ENCODE data around the gene TXNRD2. TPM values are rescaled to one million over a fixed set of nuclear protein-coding genes. Genes with fewer than 3 reads are reported as not detected.
"Not testable (repeated sequence)": the region's sequence is repeated elsewhere in the genome, so short reads cannot be mapped to it uniquely, and the experiment has no call there.

TXNRD2 gene
- total RNA-seq, 1 experiment from 2014 or later = 39.9 TPM

DNA sequence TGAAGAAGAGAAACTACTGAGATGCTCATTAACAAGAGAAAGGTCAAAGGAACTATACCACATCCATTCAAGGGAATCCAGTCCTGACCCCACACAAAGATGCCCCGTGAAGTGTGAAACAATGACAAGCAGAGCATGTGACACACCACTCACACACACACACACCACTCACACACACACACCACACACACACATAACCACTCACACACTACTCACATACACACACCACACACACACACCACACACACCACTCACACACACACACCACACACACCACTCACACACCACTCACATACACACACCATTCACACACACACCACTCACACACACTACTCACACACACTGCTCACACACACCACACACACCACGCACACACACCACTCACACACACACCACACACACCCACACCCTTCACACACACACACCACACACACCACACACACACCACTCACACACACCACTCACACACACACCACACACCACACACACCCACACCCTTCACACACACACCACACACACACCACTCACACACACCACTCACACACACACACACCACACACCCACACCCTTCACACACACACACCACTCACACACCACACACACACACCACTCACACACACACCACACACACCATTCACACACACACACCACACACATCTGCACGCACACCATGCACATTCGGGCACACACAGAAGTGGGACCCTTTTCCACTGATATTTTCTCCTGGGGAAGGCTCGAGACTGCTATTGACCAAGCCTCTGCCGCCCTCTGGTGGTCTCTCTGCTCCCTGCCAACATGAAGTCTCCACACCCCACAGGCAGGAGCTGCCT, 32.1 kb downstream of the TXNRD2 start:
- POLR2A ChIA-PET = interaction anchor here (0.6 to 1.3 kb wide), 4 partner anchors 17 to 179 kb away, joined by 3 to 4 read pairs (median 4); no protein-coding TSS in a partner anchor
- Mint-ChIP-seq H3K4me1 (ENCODE audit: insufficient read depth, unreplicated experiment) (peaks cover 6% of the 10 kb centered on the region), H3K27me3 (ENCODE audit: insufficient read depth, unreplicated experiment) (no peaks in the 10 kb centered on the region), H3K9me3 (ENCODE audit: unreplicated experiment) (no peaks in the 10 kb centered on the region), H3K36me3 (ENCODE audit: insufficient read depth, unreplicated experiment) (peaks cover 20% of the 10 kb centered on the region), H3K27ac (ENCODE audit: low read depth, unreplicated experiment) (peak overlapping the region; percentile 5), H3K4me3 (ENCODE audit: unreplicated experiment) (no peak overlapping the region)
- intact Hi-C loops (cut with micrococcal nuclease) = loop anchor here (1.0 kb wide), 3 partner anchors 55 to 179 kb away; partner anchors contain the start of genes GNB1L and RTL10
- DNase-seq (ENCODE audit: unreplicated experiment) = peak; percentile 75
- BruUV-seq (replicated peaks) = no TSS peak
- TF ChIP-seq, protein P1, sequence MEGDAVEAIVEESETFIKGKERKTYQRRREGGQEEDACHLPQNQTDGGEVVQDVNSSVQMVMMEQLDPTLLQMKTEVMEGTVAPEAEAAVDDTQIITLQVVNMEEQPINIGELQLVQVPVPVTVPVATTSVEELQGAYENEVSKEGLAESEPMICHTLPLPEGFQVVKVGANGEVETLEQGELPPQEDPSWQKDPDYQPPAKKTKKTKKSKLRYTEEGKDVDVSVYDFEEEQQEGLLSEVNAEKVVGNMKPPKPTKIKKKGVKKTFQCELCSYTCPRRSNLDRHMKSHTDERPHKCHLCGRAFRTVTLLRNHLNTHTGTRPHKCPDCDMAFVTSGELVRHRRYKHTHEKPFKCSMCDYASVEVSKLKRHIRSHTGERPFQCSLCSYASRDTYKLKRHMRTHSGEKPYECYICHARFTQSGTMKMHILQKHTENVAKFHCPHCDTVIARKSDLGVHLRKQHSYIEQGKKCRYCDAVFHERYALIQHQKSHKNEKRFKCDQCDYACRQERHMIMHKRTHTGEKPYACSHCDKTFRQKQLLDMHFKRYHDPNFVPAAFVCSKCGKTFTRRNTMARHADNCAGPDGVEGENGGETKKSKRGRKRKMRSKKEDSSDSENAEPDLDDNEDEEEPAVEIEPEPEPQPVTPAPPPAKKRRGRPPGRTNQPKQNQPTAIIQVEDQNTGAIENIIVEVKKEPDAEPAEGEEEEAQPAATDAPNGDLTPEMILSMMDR (IDR thresholded peaks at IDR 0.05; ENCODE audit: unreplicated experiment) = peak; percentile 73
- CTCF ChIA-PET = interaction anchor here (0.6 to 5.0 kb wide), 29 partner anchors 8 to 437 kb away, joined by 3 to 76 read pairs (median 4); no protein-coding TSS in a partner anchor

DNA sequence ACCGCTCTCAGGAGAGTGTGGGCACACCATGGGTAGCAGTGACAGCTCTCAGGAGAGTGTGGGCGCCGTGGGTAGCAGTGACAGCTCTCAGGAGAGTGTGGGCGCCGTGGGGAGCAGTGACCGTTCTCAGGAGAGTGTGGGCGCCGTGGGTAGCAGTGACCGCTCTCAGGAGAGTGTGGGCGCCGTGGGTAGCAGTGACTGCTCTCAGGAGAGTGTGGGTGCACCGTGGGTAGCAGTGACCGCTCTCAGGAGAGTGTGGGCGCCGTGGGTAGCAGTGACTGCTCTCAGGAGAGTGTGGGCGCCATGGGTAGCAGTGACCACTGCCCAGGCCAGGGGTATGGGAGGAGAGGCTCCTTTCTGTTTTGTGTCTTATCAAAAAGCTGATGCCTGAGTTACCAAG, 33.7 kb downstream of the TXNRD2 start:
- H3K27ac Mint-ChIP-seq (ENCODE audit: low read depth, unreplicated experiment); DNase-seq (ENCODE audit: unreplicated experiment); intact Hi-C loops (cut with micrococcal nuclease); BruUV-seq (replicated peaks); H3K27me3 Mint-ChIP-seq (ENCODE audit: insufficient read depth, unreplicated experiment); POLR2A ChIA-PET; H3K4me1 Mint-ChIP-seq (ENCODE audit: insufficient read depth, unreplicated experiment); H3K9me3 Mint-ChIP-seq (ENCODE audit: unreplicated experiment); H3K36me3 Mint-ChIP-seq (ENCODE audit: insufficient read depth, unreplicated experiment); H3K4me3 Mint-ChIP-seq (ENCODE audit: unreplicated experiment): not testable (repeated sequence)
- CTCF ChIA-PET = interaction anchor here (1.0 to 1.4 kb wide), 2 partner anchors 151 to 178 kb away, joined by 3 to 6 read pairs; no protein-coding TSS in a partner anchor

DNA sequence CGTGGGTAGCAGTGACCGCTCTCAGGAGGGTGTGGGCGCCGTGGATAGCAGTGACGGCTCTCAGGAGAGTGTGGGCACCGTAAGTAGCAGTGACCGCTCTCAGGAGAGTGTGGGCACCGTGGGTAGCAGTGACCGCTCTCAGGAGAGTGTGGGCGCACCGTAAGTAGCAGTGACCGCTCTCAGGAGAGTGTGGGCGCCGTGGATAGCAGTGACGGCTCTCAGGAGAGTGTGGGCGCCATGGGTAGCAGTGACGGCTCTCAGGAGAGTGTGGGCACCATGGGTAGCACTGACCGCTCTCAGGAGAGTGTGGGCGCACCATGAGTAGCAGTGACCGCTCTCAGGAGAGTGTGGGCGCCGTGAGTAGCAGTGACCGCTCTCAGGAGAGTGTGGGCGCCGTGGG, 34.8 kb downstream of the TXNRD2 start:
- intact Hi-C loops (cut with micrococcal nuclease); H3K27me3 Mint-ChIP-seq (ENCODE audit: insufficient read depth, unreplicated experiment); H3K9me3 Mint-ChIP-seq (ENCODE audit: unreplicated experiment); POLR2A ChIA-PET; DNase-seq (ENCODE audit: unreplicated experiment); H3K27ac Mint-ChIP-seq (ENCODE audit: low read depth, unreplicated experiment); H3K4me1 Mint-ChIP-seq (ENCODE audit: insufficient read depth, unreplicated experiment); BruUV-seq (replicated peaks); H3K4me3 Mint-ChIP-seq (ENCODE audit: unreplicated experiment); H3K36me3 Mint-ChIP-seq (ENCODE audit: insufficient read depth, unreplicated experiment): not testable (repeated sequence)
- CTCF ChIA-PET = interaction anchor here (0.7 to 2.7 kb wide), 2 partner anchors 151 to 176 kb away, joined by 3 to 18 read pairs; no protein-coding TSS in a partner anchor

DNA sequence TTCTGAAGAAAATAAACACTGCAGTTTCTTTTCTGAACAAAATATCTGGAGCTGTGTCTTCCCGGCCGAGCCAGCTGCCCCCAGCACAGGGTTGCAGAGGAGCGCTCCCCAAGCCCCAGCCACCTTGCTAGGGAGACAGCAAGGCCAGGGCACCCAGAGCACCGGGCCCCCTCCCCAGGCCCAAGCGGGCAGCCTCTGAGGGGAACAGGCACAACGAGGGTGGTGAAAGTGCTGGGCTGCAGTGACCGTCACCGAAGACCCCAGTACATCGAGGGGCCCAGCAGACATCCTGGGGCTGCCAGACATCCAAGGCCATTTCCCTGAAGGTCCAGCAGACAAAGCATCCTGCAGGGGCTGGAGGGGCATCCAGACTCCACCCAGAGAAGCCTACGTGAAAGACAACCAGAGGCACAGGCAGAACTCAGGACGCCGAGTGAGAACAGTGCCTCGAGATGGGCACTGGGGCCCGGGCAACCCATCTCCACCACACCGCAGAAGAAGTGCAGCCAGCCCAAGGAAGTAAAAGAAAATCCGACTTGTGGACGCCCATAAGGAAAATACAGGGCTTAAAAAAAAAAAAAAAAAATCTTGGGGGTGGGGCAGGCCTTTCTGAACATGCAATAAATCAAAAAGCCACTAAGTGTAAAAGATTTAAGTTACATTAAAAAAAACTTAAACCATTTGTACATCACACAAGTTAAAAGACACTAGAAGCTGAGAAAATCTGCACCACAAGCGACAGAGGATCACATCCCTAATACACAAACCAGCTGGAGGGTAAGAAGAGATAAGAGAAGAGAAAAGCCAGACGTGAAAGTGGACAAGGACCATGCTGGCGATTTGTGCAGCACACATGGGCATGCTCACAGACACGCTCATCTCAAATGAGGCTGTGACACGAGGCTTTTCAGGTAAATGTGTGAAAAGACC, 36.0 kb downstream of the TXNRD2 start:
- POLR2A ChIA-PET = interaction anchor here (0.7 kb wide), 1 partner anchor 998 kb away, joined by 3 read pairs; no protein-coding TSS in a partner anchor
- BruUV-seq (replicated peaks) = no TSS peak

More for the DNA sequence above, 36.0 kb downstream of the TXNRD2 start:
- intact Hi-C loops (cut with micrococcal nuclease) = no loop called here
- Mint-ChIP-seq H3K27me3 (ENCODE audit: insufficient read depth, unreplicated experiment) (no peaks in the 10 kb centered on the region), H3K27ac (ENCODE audit: low read depth, unreplicated experiment) (no peak overlapping the region), H3K4me3 (ENCODE audit: unreplicated experiment) (no peak overlapping the region), H3K36me3 (ENCODE audit: insufficient read depth, unreplicated experiment) (peaks cover 6% of the 10 kb centered on the region), H3K4me1 (ENCODE audit: insufficient read depth, unreplicated experiment) (peaks cover 6% of the 10 kb centered on the region), H3K9me3 (ENCODE audit: unreplicated experiment) (no peaks in the 10 kb centered on the region)
- no peak for DNase-seq (ENCODE audit: unreplicated experiment)
- CTCF ChIA-PET = interaction anchor here (1.8 to 2.7 kb wide), 2 partner anchors 149 to 175 kb away, joined by 7 to 18 read pairs; no protein-coding TSS in a partner anchor
- TF ChIP-seq, protein P1 (IDR thresholded peaks at IDR 0.05; ENCODE audit: unreplicated experiment) = no peak
